ENCODE results near the gene MR1.

The MR1 gene

DNA sequence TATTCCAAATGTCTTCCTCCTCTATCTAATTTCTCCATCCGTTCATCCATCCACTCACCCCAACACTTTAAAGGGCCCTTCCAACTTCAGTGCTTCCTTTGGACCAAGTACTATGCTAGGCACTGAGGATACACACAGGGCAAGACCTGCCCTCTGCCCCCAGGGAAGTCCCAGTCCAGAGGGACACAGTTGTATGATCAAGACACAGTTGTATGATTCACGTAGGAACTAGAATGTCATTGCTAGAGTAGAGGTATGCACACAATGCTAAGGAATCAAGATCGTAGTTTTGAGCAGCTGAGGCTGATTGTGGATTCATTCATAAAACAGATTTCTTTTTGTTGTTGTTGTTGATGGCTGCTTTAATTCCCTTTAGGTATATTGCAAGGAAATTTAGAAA is 43.1 kb downstream of the MR1 start:
- H3K27ac ChIP-seq = no peak overlapping the region
- no peak overlapping the region for H3K4me3 ChIP-seq (ENCODE audit: low read depth in 1 of 2, low read length in 1 of 2)
- H3K36me3 ChIP-seq = no peaks in the 10 kb centered on the region
- H3K4me1 ChIP-seq (ENCODE audit: control insufficient read depth in 1 of 2, insufficient read depth in 1 of 2, low read depth in 1 of 2, low read length in 1 of 2) = no peaks in the 10 kb centered on the region
- no peaks in the 10 kb centered on the region for H3K9me3 ChIP-seq
- no peak for TF ChIP-seq CTCF (IDR thresholded peaks at IDR 0.05)
- no peaks in the 10 kb centered on the region for H3K27me3 ChIP-seq

DNA sequence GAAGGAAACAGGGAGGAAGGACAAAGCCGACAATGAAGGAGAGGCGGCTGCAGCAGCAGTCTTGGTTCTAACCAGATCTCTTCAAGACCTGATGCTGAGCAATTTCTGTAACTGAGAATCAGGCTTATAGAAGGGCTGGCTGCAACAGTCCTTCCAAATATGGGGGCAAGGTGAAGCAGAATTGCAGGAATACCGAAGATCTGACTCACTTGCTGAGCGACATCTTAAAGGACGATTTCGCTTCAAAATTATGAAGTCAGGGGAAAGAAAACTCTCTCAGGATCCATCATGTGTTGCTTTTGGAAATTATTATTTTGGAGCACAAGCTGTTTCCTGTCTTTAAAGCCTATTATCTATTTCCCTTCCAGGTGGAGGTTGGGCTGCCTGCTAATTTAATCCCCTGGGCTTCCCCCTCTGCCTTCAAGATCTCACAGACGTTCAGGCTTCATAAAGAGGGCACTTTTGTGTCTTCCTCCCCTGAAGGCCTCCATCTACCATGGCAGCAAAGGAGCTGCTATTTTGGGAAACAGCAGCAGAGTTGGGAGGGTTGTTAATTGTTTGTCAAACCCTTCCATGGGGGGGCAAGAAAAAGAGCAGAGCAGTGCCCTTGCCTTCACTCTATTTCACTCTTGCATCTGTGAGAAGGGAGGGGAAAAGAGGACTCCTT is 43.9 kb downstream of the MR1 start:
- TF ChIP-seq CTCF (IDR thresholded peaks at IDR 0.05) = no peak
- no peaks in the 10 kb centered on the region for H3K4me1 ChIP-seq (ENCODE audit: control insufficient read depth in 1 of 2, insufficient read depth in 1 of 2, low read depth in 1 of 2, low read length in 1 of 2)
- H3K9me3 ChIP-seq = no peaks in the 10 kb centered on the region
- no peaks in the 10 kb centered on the region for H3K27me3 ChIP-seq
- H3K27ac ChIP-seq = no peak overlapping the region
- H3K36me3 ChIP-seq = no peaks in the 10 kb centered on the region
- H3K4me3 ChIP-seq (ENCODE audit: low read depth in 1 of 2, low read length in 1 of 2) = no peak overlapping the region

- H3K4me3 ChIP-seq (ENCODE audit: low read depth in 1 of 2, low read length in 1 of 2) = no peak overlapping the region
- H3K27me3 ChIP-seq = no peaks in the 10 kb centered on the region
- no peaks in the 10 kb centered on the region for H3K4me1 ChIP-seq (ENCODE audit: control insufficient read depth in 1 of 2, insufficient read depth in 1 of 2, low read depth in 1 of 2, low read length in 1 of 2)
- no peaks in the 10 kb centered on the region for H3K36me3 ChIP-seq
- TF ChIP-seq CTCF (IDR thresholded peaks at IDR 0.05) = no peak
- H3K9me3 ChIP-seq = no peaks in the 10 kb centered on the region
- no peak overlapping the region for H3K27ac ChIP-seq
Measured at GRCh38 chr1:181079382-181079781, 45.6 kb downstream of the MR1 start.

DNA sequence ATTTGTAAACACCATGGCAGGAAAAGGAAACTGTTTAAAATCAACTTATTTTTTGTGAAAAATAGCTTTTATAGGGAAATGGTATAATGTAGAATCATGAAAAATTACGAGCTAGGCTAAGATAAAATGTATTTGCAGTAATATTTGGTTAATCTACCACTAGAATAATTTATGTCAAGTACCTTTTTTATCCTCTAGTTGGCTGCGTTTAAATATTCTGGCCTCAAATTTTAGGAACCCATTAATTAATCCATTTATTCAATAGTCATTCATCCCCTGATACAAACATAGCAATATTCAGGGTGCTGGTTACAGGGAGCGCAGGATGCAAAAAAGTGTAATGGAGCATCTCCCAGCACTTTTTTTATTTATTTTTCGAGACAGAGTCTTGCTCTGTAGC is 46.1 kb downstream of the MR1 start:
- Histone ChIP-seq H3K9me3 (no peaks in the 10 kb centered on the region), H3K27ac (no peak overlapping the region), H3K4me3 (ENCODE audit: low read depth in 1 of 2, low read length in 1 of 2) (no peak overlapping the region), H3K27me3 (no peaks in the 10 kb centered on the region), H3K4me1 (ENCODE audit: control insufficient read depth in 1 of 2, insufficient read depth in 1 of 2, low read depth in 1 of 2, low read length in 1 of 2) (no peaks in the 10 kb centered on the region), H3K36me3 (no peaks in the 10 kb centered on the region)
- no peak for TF ChIP-seq CTCF (IDR thresholded peaks at IDR 0.05)

- H3K27ac ChIP-seq = no peak overlapping the region
- no peak overlapping the region for H3K4me3 ChIP-seq (ENCODE audit: low read depth in 1 of 2, low read length in 1 of 2)
- TF ChIP-seq CTCF (IDR thresholded peaks at IDR 0.05) = no peak
- no peaks in the 10 kb centered on the region for H3K27me3 ChIP-seq
- no peaks in the 10 kb centered on the region for H3K9me3 ChIP-seq
- H3K4me1 ChIP-seq (ENCODE audit: control insufficient read depth in 1 of 2, insufficient read depth in 1 of 2, low read depth in 1 of 2, low read length in 1 of 2) = no peaks in the 10 kb centered on the region
- H3K36me3 ChIP-seq = no peaks in the 10 kb centered on the region
Measured at GRCh38 chr1:181080556-181080955, 46.8 kb downstream of the MR1 start.

DNA sequence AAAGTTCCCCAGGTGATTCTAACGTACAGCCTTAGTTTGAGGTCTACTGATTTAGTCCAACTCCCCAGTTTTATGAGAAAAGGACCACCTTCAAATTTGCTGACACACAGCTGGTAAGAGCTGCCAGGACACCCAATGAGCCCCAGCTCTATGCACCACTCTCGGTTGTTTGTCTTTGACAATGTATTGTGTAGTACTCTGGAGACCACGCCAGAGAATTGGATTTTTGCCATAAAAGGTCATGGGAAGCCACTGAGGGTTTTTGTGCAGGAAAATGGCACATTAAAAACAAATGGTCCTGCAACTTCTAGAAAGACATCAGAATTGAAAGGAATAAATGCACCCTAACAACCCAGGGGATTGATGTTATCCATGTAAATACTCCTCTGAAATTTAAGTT is 47.6 kb downstream of the MR1 start:
- TF ChIP-seq CTCF (IDR thresholded peaks at IDR 0.05) = no peak
- Histone ChIP-seq H3K4me3 (ENCODE audit: low read depth in 1 of 2, low read length in 1 of 2) (no peak overlapping the region), H3K36me3 (no peaks in the 10 kb centered on the region), H3K4me1 (ENCODE audit: control insufficient read depth in 1 of 2, insufficient read depth in 1 of 2, low read depth in 1 of 2, low read length in 1 of 2) (no peaks in the 10 kb centered on the region), H3K27me3 (no peaks in the 10 kb centered on the region), H3K9me3 (no peaks in the 10 kb centered on the region), H3K27ac (no peak overlapping the region)
